Measurements from ENCODE around the gene ZNF200. TPM values are rescaled to one million over a fixed set of nuclear protein-coding genes. Genes with fewer than 3 reads are reported as not detected.
"Not testable (repeated sequence)": the region's sequence is repeated elsewhere in the genome, so short reads cannot be mapped to it uniquely, and the experiment has no call there.

The ZNF200 gene
- total RNA-seq, 1 donor from 2014 or later, result 16.7 TPM

- DNase-seq (ENCODE audit: low spot score in 2 of 2), result no peak
- no peak for FAIRE-seq
These were observed 52.1 kb downstream of the ZNF200 start for GRCh38 chr16:3182608-3183444.

DNA sequence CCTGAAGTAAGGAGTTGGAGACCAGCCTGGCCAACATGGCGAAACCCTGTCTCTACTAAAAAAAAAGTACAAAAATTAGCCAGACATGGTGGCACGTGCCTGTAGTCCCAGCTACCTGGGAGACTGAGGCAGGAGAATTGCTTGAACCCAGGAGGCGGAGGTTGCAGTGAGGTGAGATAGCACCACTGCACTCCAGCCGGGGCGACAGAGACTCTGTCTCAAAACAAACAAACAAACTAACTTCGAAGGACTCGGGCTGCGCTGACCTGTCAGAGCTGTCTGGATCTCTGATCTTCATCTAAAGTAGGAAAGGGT, 52.7 kb downstream of the ZNF200 start:
- DNase-seq (ENCODE audit: low spot score in 2 of 2); FAIRE-seq: not testable (repeated sequence)

- DNase-seq (ENCODE audit: low spot score in 2 of 2), result no peak
- no peak for FAIRE-seq
These were observed 54.5 kb downstream of the ZNF200 start for GRCh38 chr16:3180445-3180878.

- DNase-seq (ENCODE audit: low spot score in 2 of 2) (no peak), FAIRE-seq (no peak)
These were observed 55.3 kb downstream of the ZNF200 start for GRCh38 chr16:3179651-3180050.

GRCh38 chr16:3175157-3176093, 59.5 kb downstream of the ZNF200 start:
- FAIRE-seq (no peak), DNase-seq (ENCODE audit: low spot score in 2 of 2) (no peak)

GRCh38 chr16:3174618-3175148, 60.3 kb downstream of the ZNF200 start:
- FAIRE-seq (no peak), DNase-seq (ENCODE audit: low spot score in 2 of 2) (no peak)

DNA sequence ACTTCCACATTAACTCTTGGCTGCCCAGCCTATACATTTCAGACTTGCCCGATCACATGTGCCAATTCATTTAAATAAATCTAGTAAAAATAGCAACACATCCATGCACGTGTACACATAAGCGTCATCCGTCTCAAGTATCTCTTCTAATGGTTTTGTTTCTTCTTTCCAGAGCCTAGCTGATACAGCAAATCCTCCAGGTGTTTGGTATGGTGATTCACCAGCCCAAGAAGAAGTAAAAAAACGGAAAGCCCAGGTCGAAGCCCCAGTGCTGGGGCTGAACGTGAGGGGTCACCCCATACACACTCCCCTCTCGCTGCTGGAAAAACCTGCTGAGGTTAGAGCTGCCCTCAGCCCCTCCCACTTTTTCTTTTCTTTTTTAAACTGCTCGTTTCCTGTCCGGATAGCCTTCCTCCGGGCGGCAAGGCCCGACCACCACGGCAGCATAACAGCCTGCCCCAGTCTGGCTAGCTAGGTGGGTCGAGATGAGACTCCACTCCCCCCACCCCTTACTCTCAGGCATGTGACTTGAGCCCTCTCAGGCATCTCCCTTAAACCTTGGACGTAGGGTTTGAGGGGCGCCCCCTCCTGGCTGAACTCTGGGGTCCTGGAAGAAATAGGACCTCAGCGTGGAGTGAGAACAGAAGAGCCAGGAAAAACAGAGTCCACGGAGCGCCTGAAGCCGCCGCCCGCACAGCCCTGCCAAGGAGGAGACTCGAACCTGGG, 60.9 kb downstream of the ZNF200 start:
- DNase-seq (ENCODE audit: low spot score in 2 of 2) (no peak), FAIRE-seq (no peak)

Other genes with a start within 250 kb of the ZNF200 start
- not detected for gene CLDN9, start 222.2 kb downstream of the ZNF200 start, total RNA-seq
- 0.41 TPM for gene CLDN6, start 217.0 kb downstream of the ZNF200 start, total RNA-seq
- 0.82 TPM for gene TNFRSF12A, start 214.8 kb downstream of the ZNF200 start, total RNA-seq
- 15.5 TPM for gene HCFC1R1, start 211.2 kb downstream of the ZNF200 start, total RNA-seq
- 6.1 TPM for gene THOC6, start 211.1 kb downstream of the ZNF200 start, total RNA-seq
- not detected for gene BICDL2, start 198.2 kb downstream of the ZNF200 start, total RNA-seq
- gene MMP25, start 188.6 kb downstream of the ZNF200 start, total RNA-seq, result 0.41 TPM
- 0.82 TPM for gene IL32, start 169.5 kb downstream of the ZNF200 start, total RNA-seq
- gene ZSCAN10, start 135.9 kb downstream of the ZNF200 start, total RNA-seq, result not detected
- 17.9 TPM for gene ZNF205, start 122.6 kb downstream of the ZNF200 start, total RNA-seq
- gene ZNF213, start 100.1 kb downstream of the ZNF200 start, total RNA-seq, result 6.9 TPM
- gene OR1F1, start 47.0 kb downstream of the ZNF200 start, total RNA-seq, result 0.41 TPM
- gene MEFV, start 21.5 kb upstream of the ZNF200 start, total RNA-seq, result under 0.01 TPM
- 45.7 TPM for gene ZNF263, start 48.3 kb upstream of the ZNF200 start, total RNA-seq
- 22.0 TPM for gene TIGD7, start 70.3 kb upstream of the ZNF200 start, total RNA-seq
- gene ZNF75A, start 70.3 kb upstream of the ZNF200 start, total RNA-seq, result 33.4 TPM
- 0.82 TPM for gene OR2C1, start 120.7 kb upstream of the ZNF200 start, total RNA-seq
- gene ZSCAN32, start 165.8 kb upstream of the ZNF200 start, total RNA-seq, result 8.6 TPM
- gene ZNF174, start 166.1 kb upstream of the ZNF200 start, total RNA-seq, result 10.2 TPM
- 4.9 TPM for gene ZNF597, start 208.3 kb upstream of the ZNF200 start, total RNA-seq
- 9.4 TPM for gene NAA60, start 208.5 kb upstream of the ZNF200 start, total RNA-seq